ENCODE results near the gene DPF3. TPM values are rescaled to one million over a fixed set of nuclear protein-coding genes. Genes with fewer than 3 reads are reported as not detected.
A peak's percentile ranks its signal among the peaks of the same experiment; 100 is the strongest.

The DPF3 gene
- 0.62 and 0.66 TPM in 2 replicates for total RNA-seq

GRCh38 chr14:72893636-72894322 is at the start of gene DPF3:
Gene DPF3, minus strand, starts transcription at chr14:72894101. Its CDS starts 13 bp downstream, at chr14:72894088.
- Mint-ChIP-seq H3K9me3 (no peaks in the 10 kb centered on the region), H3K27ac (no peak within 1 kb of the TSS), H3K27me3 (ENCODE audit: low read depth) (peaks cover 70% of the 10 kb centered on the region), H3K36me3 (ENCODE audit: low read depth) (no peaks in the 10 kb centered on the region), H3K4me1 (ENCODE audit: low read depth) (peaks cover 24% of the 10 kb centered on the region), H3K4me3 (ENCODE audit: low read depth) (peak within 1 kb of the TSS; percentile 89)
- DNase-seq (ENCODE audit: low spot score) = peak; percentile 91
- intact Hi-C loops (cut with micrococcal nuclease) = loop anchor here (5.0 to 10.0 kb wide), 2 partner anchors 301 to 449 kb away; no protein-coding TSS in a partner anchor

GRCh38 chr14:72942934-72943333 is 49.0 kb upstream of the DPF3 start:
- H3K27ac Mint-ChIP-seq = no peak overlapping the region
- peaks cover 36% of the 10 kb centered on the region for H3K36me3 Mint-ChIP-seq (ENCODE audit: low read depth)
- intact Hi-C loops (cut with micrococcal nuclease) = no loop called here
- H3K4me1 Mint-ChIP-seq (ENCODE audit: low read depth) = no peaks in the 10 kb centered on the region
- H3K27me3 Mint-ChIP-seq (ENCODE audit: low read depth) = no peaks in the 10 kb centered on the region
- DNase-seq (ENCODE audit: low spot score) = no peak
- no peak overlapping the region for H3K4me3 Mint-ChIP-seq (ENCODE audit: low read depth)
- no peaks in the 10 kb centered on the region for H3K9me3 Mint-ChIP-seq

GRCh38 chr14:72941286-72941985 is 47.5 kb upstream of the DPF3 start:
- H3K4me3 Mint-ChIP-seq (ENCODE audit: low read depth) = no peak overlapping the region
- no peaks in the 10 kb centered on the region for H3K27me3 Mint-ChIP-seq (ENCODE audit: low read depth)
- H3K9me3 Mint-ChIP-seq = no peaks in the 10 kb centered on the region
- H3K36me3 Mint-ChIP-seq (ENCODE audit: low read depth) = peaks cover 31% of the 10 kb centered on the region
- intact Hi-C loops (cut with micrococcal nuclease) = no loop called here
- H3K27ac Mint-ChIP-seq = no peak overlapping the region
- DNase-seq (ENCODE audit: low spot score) = no peak
- peaks cover 12% of the 10 kb centered on the region for H3K4me1 Mint-ChIP-seq (ENCODE audit: low read depth)

GRCh38 chr14:72939630-72940029 is 45.7 kb upstream of the DPF3 start:
- no peaks in the 10 kb centered on the region for H3K27me3 Mint-ChIP-seq (ENCODE audit: low read depth)
- DNase-seq (ENCODE audit: low spot score) = no peak
- H3K4me3 Mint-ChIP-seq (ENCODE audit: low read depth) = no peak overlapping the region
- H3K9me3 Mint-ChIP-seq = no peaks in the 10 kb centered on the region
- intact Hi-C loops (cut with micrococcal nuclease) = no loop called here
- peaks cover 12% of the 10 kb centered on the region for H3K4me1 Mint-ChIP-seq (ENCODE audit: low read depth)
- H3K36me3 Mint-ChIP-seq (ENCODE audit: low read depth) = peaks cover 27% of the 10 kb centered on the region
- no peak overlapping the region for H3K27ac Mint-ChIP-seq

GRCh38 chr14:72932893-72933292 is 39.0 kb upstream of the DPF3 start:
- intact Hi-C loops (cut with micrococcal nuclease) = no loop called here
- Mint-ChIP-seq H3K4me1 (ENCODE audit: low read depth) (peaks cover 12% of the 10 kb centered on the region), H3K36me3 (ENCODE audit: low read depth) (peaks cover 5% of the 10 kb centered on the region), H3K27ac (no peak overlapping the region), H3K4me3 (ENCODE audit: low read depth) (no peak overlapping the region), H3K27me3 (ENCODE audit: low read depth) (no peaks in the 10 kb centered on the region), H3K9me3 (no peaks in the 10 kb centered on the region)
- no peak for DNase-seq (ENCODE audit: low spot score)

GRCh38 chr14:72929316-72930080 is 35.6 kb upstream of the DPF3 start:
- intact Hi-C loops (cut with micrococcal nuclease) = no loop called here
- Mint-ChIP-seq H3K27me3 (ENCODE audit: low read depth) (peaks cover 7% of the 10 kb centered on the region), H3K36me3 (ENCODE audit: low read depth) (no peaks in the 10 kb centered on the region), H3K4me1 (ENCODE audit: low read depth) (peaks cover 6% of the 10 kb centered on the region), H3K9me3 (no peaks in the 10 kb centered on the region), H3K4me3 (ENCODE audit: low read depth) (no peak overlapping the region), H3K27ac (no peak overlapping the region)
- no peak for DNase-seq (ENCODE audit: low spot score)

GRCh38 chr14:72928872-72929271 is 35.0 kb upstream of the DPF3 start:
- H3K27me3 Mint-ChIP-seq (ENCODE audit: low read depth) = peaks cover 13% of the 10 kb centered on the region
- no peak for DNase-seq (ENCODE audit: low spot score)
- no peak overlapping the region for H3K4me3 Mint-ChIP-seq (ENCODE audit: low read depth)
- H3K9me3 Mint-ChIP-seq = no peaks in the 10 kb centered on the region
- intact Hi-C loops (cut with micrococcal nuclease) = no loop called here
- H3K27ac Mint-ChIP-seq = no peak overlapping the region
- H3K36me3 Mint-ChIP-seq (ENCODE audit: low read depth) = no peaks in the 10 kb centered on the region
- peaks cover 6% of the 10 kb centered on the region for H3K4me1 Mint-ChIP-seq (ENCODE audit: low read depth)

- peaks cover 6% of the 10 kb centered on the region for H3K4me1 Mint-ChIP-seq (ENCODE audit: low read depth)
- H3K9me3 Mint-ChIP-seq = no peaks in the 10 kb centered on the region
- H3K27me3 Mint-ChIP-seq (ENCODE audit: low read depth) = peaks cover 20% of the 10 kb centered on the region
- peak; percentile 94 for DNase-seq (ENCODE audit: low spot score)
- no peaks in the 10 kb centered on the region for H3K36me3 Mint-ChIP-seq (ENCODE audit: low read depth)
- peak within 1 kb of the TSS; percentile 92 for H3K4me3 Mint-ChIP-seq (ENCODE audit: low read depth)
- intact Hi-C loops (cut with micrococcal nuclease) = loop anchor here (1.0 kb wide), 2 partner anchors 31 to 101 kb away; partner anchors contain the start of gene ZFYVE1
- H3K27ac Mint-ChIP-seq = peak within 1 kb of the TSS; percentile 92
Observed at GRCh38 chr14:72926292-72927028, 32.6 kb upstream of the DPF3 start, which contains the start of gene DCAF4. Gene DCAF4, plus strand, starts transcription at chr14:72926464. Its CDS starts 11,515 bp downstream, at chr14:72937979.

- Mint-ChIP-seq H3K4me3 (ENCODE audit: low read depth) (peak overlapping the region; percentile 92), H3K36me3 (ENCODE audit: low read depth) (no peaks in the 10 kb centered on the region), H3K9me3 (no peaks in the 10 kb centered on the region), H3K27me3 (ENCODE audit: low read depth) (peaks cover 26% of the 10 kb centered on the region), H3K27ac (no peak overlapping the region), H3K4me1 (ENCODE audit: low read depth) (peaks cover 6% of the 10 kb centered on the region)
- intact Hi-C loops (cut with micrococcal nuclease) = loop anchor here (1.0 kb wide), 2 partner anchors 31 to 101 kb away; partner anchors contain the start of gene ZFYVE1
- DNase-seq (ENCODE audit: low spot score) = no peak
Observed at GRCh38 chr14:72925815-72926291, 32.0 kb upstream of the DPF3 start.

- H3K4me1 Mint-ChIP-seq (ENCODE audit: low read depth) = peaks cover 6% of the 10 kb centered on the region
- DNase-seq (ENCODE audit: low spot score) = no peak
- H3K27ac Mint-ChIP-seq = no peak overlapping the region
- no peaks in the 10 kb centered on the region for H3K36me3 Mint-ChIP-seq (ENCODE audit: low read depth)
- H3K4me3 Mint-ChIP-seq (ENCODE audit: low read depth) = peak overlapping the region; percentile 92
- no peaks in the 10 kb centered on the region for H3K9me3 Mint-ChIP-seq
- intact Hi-C loops (cut with micrococcal nuclease) = no loop called here
- H3K27me3 Mint-ChIP-seq (ENCODE audit: low read depth) = peaks cover 29% of the 10 kb centered on the region
Observed at GRCh38 chr14:72925171-72925759, 31.4 kb upstream of the DPF3 start.

- Mint-ChIP-seq H3K27ac (no peak overlapping the region), H3K4me1 (ENCODE audit: low read depth) (peaks cover 6% of the 10 kb centered on the region), H3K4me3 (ENCODE audit: low read depth) (no peak overlapping the region), H3K27me3 (ENCODE audit: low read depth) (peaks cover 37% of the 10 kb centered on the region), H3K36me3 (ENCODE audit: low read depth) (no peaks in the 10 kb centered on the region), H3K9me3 (no peaks in the 10 kb centered on the region)
- intact Hi-C loops (cut with micrococcal nuclease) = no loop called here
- DNase-seq (ENCODE audit: low spot score) = no peak
Observed at GRCh38 chr14:72924337-72924736, 30.4 kb upstream of the DPF3 start.

GRCh38 chr14:72921396-72921795 is 27.5 kb upstream of the DPF3 start:
- H3K27me3 Mint-ChIP-seq (ENCODE audit: low read depth) = peaks cover 58% of the 10 kb centered on the region
- intact Hi-C loops (cut with micrococcal nuclease) = no loop called here
- no peak overlapping the region for H3K27ac Mint-ChIP-seq
- H3K4me1 Mint-ChIP-seq (ENCODE audit: low read depth) = peaks cover 3% of the 10 kb centered on the region
- no peak overlapping the region for H3K4me3 Mint-ChIP-seq (ENCODE audit: low read depth)
- DNase-seq (ENCODE audit: low spot score) = no peak
- no peaks in the 10 kb centered on the region for H3K36me3 Mint-ChIP-seq (ENCODE audit: low read depth)
- no peaks in the 10 kb centered on the region for H3K9me3 Mint-ChIP-seq

Data from activated T-helper 2 cell treated with anti-CD3 and anti-CD28 coated beads, Interferon-gamma antibody, Interleukin-2, Interleukin-4, amounts not matched to agents 10 μg/mL and 5 μg/mL and 100 μg/mL, durations not matched to agents 14 hours and 24 hours and 36 hours (primary cell).